Measurements from ENCODE around the gene RAB6D.

GRCh38 chr2:131368493-131369066, 4.6 kb upstream of the RAB6D start:
- TF ChIP-seq POLR2A (IDR thresholded peaks at IDR 0.05), result peak in 1 of 2 donors; percentile 30
- peak in 1 of 6 experiments; percentile 14 for TF ChIP-seq CTCF (IDR thresholded peaks at IDR 0.05)
